ENCODE data around the gene BRD1. TPM values are rescaled to one million over a fixed set of nuclear protein-coding genes. Genes with fewer than 3 reads are reported as not detected.

Gene BRD1
- total RNA-seq, 4 donors from 2014 or later = 43.4 to 70.5 (median 50.3) TPM

GRCh38 chr22:49723478-49724029, 104.1 kb downstream of the BRD1 start:
- Histone ChIP-seq H3K4me3 (no peak overlapping the region), H3K36me3 (no peaks in the 10 kb centered on the region), H3K4me1 (peaks cover 0 to 12% (median 2%) of the 10 kb centered on the region in 4 donors), H3K27me3 (peaks cover 65% of the 10 kb centered on the region), H3K27ac (no peak overlapping the region), H3K9me3 (no peaks in the 10 kb centered on the region)
- TF ChIP-seq EP300 (IDR thresholded peaks at IDR 0.05; ENCODE audit: low read depth) (no peak), CTCF (IDR thresholded peaks at IDR 0.05) (no peak), POLR2A (IDR thresholded peaks at IDR 0.05) (no peak), POLR2AphosphoS5 (IDR thresholded peaks at IDR 0.05) (no peak)
- in situ Hi-C loops (cut with MboI; ENCODE audit: low pct_ligation_motif_present in 1 of 4, low pct_unique_long_range_greater_than_20kb in 1 of 4, low sequenced_read_pairs in 3 of 4) (no loop called here), intact Hi-C loops (cut with DNase I; ENCODE audit: low total_unique reads) (no loop called here)
- WGBS, 2 donors (ENCODE audit: low coverage in 1 of 2) = 85% methylated on average over 14 of the region's 14 CpGs; no CpG with 5 or more reads in 1 of the 2 donors
- no peak for DNase-seq

Small RNA genes lying within 50 kb of the gene (small RNA-seq; reads per million reads assigned to genes)
- gene AL117328.1 (0 reads per million in 4 donors), gene RF00017 (0 reads per million in 4 donors)

Other genes with a start within 250 kb of the BRD1 start
- gene ZBED4, start 26.0 kb upstream of the BRD1 start, total RNA-seq = 10 to 100 TPM; 19.9 to 30.7 (median 24.9) TPM
- gene ALG12, start 90.6 kb upstream of the BRD1 start, total RNA-seq = 10 to 100 TPM; 10.1 to 24.4 (median 18.3) TPM
- gene CRELD2, start 90.8 kb upstream of the BRD1 start, total RNA-seq = 10 to 100 TPM; 31.0 to 37.9 (median 36.4) TPM
- 100 to 1,000 TPM; 115 to 290 (median 147) TPM for gene PIM3, start 132.9 kb upstream of the BRD1 start, total RNA-seq
- gene IL17REL, start 184.9 kb upstream of the BRD1 start, total RNA-seq = 1 to 10 TPM in 2 of 4 donors, under 1 TPM in 2; 0.32 to 2.2 (median 1.3) TPM
- gene TTLL8, start 230.4 kb upstream of the BRD1 start, total RNA-seq = not detected

Measured in transverse colon (tissue), 4 donors.